OCI-LY7 (cell line): ENCODE data around the gene MINDY4. TPM values are rescaled to one million over a fixed set of nuclear protein-coding genes. Genes with fewer than 3 reads are reported as not detected.

Source experiments
- BruUV-seq: library from RNA; stranded (reverse); fragments of 400-500 nt; replicated peaks from 2 replicates; lab custom pipeline; 2021; lab: Mats Ljungman, UMichigan
- CTCF ChIA-PET: fragments of 300-600 bp; sonication (Branson Sonifier 250); formaldehyde crosslinking; loops from one replicate; lab custom pipeline; 2022; ENCODE audit warnings: antibody characterized with exemption; ENCODE audit not compliant: unreplicated experiment; lab: Charles Lee
- POLR2A ChIA-PET: fragments of 300-600 bp; sonication (Branson Sonifier 250); formaldehyde crosslinking; loops from one replicate; lab custom pipeline; 2022; ENCODE audit warnings: antibody characterized with exemption; lab: Charles Lee
- DNase-seq: peaks from one replicate; pipeline ENCODE4 v3.0.0-alpha.2; 2015; ENCODE audit warnings: low spot score
- H2AFZ ChIP-seq: fragments of 200-600 bp; sonication (generic), shearing (Covaris generic); 2 replicates; pipeline ENCODE4 v1.6.1; 2014; ENCODE audit warnings: mild to moderate bottlenecking, antibody characterized with exemption, low read length, moderate library complexity
- H3K27ac ChIP-seq: fragments of 200-600 bp; sonication (generic); 2 replicates; pipeline ENCODE4 v1.5.1; 2014; ENCODE audit warnings: mixed run types, low read depth, mild to moderate bottlenecking, moderate library complexity, low read length, inconsistent platforms; ENCODE audit not compliant: poor library complexity, severe bottlenecking
- H3K36me3 ChIP-seq: fragments of 200-600 bp; sonication (generic); 2 replicates; pipeline ENCODE4 v1.6.1; 2014; ENCODE audit warnings: mild to moderate bottlenecking, antibody characterized with exemption, low read length, moderate library complexity, mixed read lengths; ENCODE audit not compliant: insufficient read depth
- H3K4me1 ChIP-seq: fragments of 200-600 bp; sonication (generic); 2 replicates; pipeline ENCODE4 v1.5.1; 2014; ENCODE audit warnings: mild to moderate bottlenecking, low read length; ENCODE audit not compliant: insufficient read depth, poor library complexity, severe bottlenecking
- H3K4me2 ChIP-seq: fragments of 200-600 bp; sonication (generic); 2 replicates; pipeline ENCODE4 v1.6.1; 2014; ENCODE audit warnings: mild to moderate bottlenecking, low read length
- H3K4me3 ChIP-seq: fragments of 200-600 bp; sonication (generic); 2 replicates; pipeline ENCODE4 v1.5.1; 2014; ENCODE audit warnings: mild to moderate bottlenecking, low read depth, low read length; ENCODE audit not compliant: poor library complexity, severe bottlenecking
- H3K79me2 ChIP-seq: fragments of 200-600 bp; sonication (generic); 2 replicates; pipeline ENCODE4 v1.6.1; 2016; ENCODE audit warnings: low read depth, mild to moderate bottlenecking, low read length, moderate library complexity, mixed read lengths; ENCODE audit not compliant: insufficient read depth
- H3K9me2 ChIP-seq: fragments of 200-600 bp; sonication (generic); 2 replicates; pipeline ENCODE4 v1.6.1; 2016; ENCODE audit warnings: mild to moderate bottlenecking, low read length, mixed read lengths; ENCODE audit not compliant: insufficient read depth
- H3K9me3 ChIP-seq: fragments of 200-600 bp; sonication (generic); 2 replicates; pipeline ENCODE4 v1.6.1; 2014; ENCODE audit warnings: mild to moderate bottlenecking, mixed run types, low read length, mixed read lengths
- H4K20me1 ChIP-seq: fragments of 200-600 bp; sonication (generic); 2 replicates; pipeline ENCODE4 v1.6.1; 2014; ENCODE audit warnings: mild to moderate bottlenecking, antibody characterized with exemption, low read length, moderate library complexity, mixed read lengths; ENCODE audit not compliant: insufficient read depth
- CTCF ChIP-seq: fragments of 200-600 bp; sonication (generic); conservative IDR thresholded peaks from 2 replicates; pipeline ENCODE4 v1.5.1; 2014; ENCODE audit warnings: mild to moderate bottlenecking, antibody characterized with exemption, low read length, moderate library complexity, mixed read lengths
- EZH2phosphoT487 ChIP-seq: fragments of 200-600 bp; sonication (generic); IDR thresholded peaks from 2 replicates; pipeline ENCODE4 v1.6.1; 2018; ENCODE audit warnings: low read depth, borderline replicate concordance, mild to moderate bottlenecking, mixed run types, antibody characterized with exemption, low read length, moderate library complexity, mixed read lengths
- intact Hi-C: fragments of 100-400 bp; cut with micrococcal nuclease; formaldehyde crosslinking; loops from one replicate; pipeline ENCODE4 v1.10.0; 2022; ENCODE audit not compliant: unreplicated experiment
- total RNA-seq, 2 experiments: library from RNA; depleted of rRNA in 1 of 2; stranded (reverse); fragments of >200 nt in 1 of 2; shearing (Covaris generic) in 1 of 2; gene quantifications; 2 replicates each; pipeline ENCODE4 v1.2.3, GENCODE V29; 2014 to 2022

The MINDY4 gene
- total RNA-seq, 2 experiments from 2014 or later: 0.86 TPM; not detected in 1

- no peaks in the 10 kb centered on the region for H3K4me1 ChIP-seq
- no peak for DNase-seq
- H3K27ac ChIP-seq: no peak overlapping the region
- ChIA-PET POLR2A (no interaction called here), CTCF (no interaction called here)
- H3K9me2 ChIP-seq: no peaks in the 10 kb centered on the region
- no peak overlapping the region for H2AFZ ChIP-seq
- no peaks in the 10 kb centered on the region for H3K9me3 ChIP-seq
- intact Hi-C loops: no loop called here
- no TSS peak for BruUV-seq
- H3K36me3 ChIP-seq: no peaks in the 10 kb centered on the region
- H3K4me3 ChIP-seq: no peak overlapping the region
- H4K20me1 ChIP-seq: no peaks in the 10 kb centered on the region
- TF ChIP-seq EZH2phosphoT487: no peak
- no peak for TF ChIP-seq CTCF
- H3K79me2 ChIP-seq: no peaks in the 10 kb centered on the region
- H3K4me2 ChIP-seq: no peak overlapping the region
These were observed 131.9 kb downstream of the MINDY4 start for GRCh38 chr7:30903146-30903545.

GRCh38 chr7:30904561-30904960 lies 133.3 kb downstream of the MINDY4 start:
- H3K9me3 ChIP-seq: no peaks in the 10 kb centered on the region
- H3K36me3 ChIP-seq: no peaks in the 10 kb centered on the region
- H3K4me3 ChIP-seq: no peak overlapping the region
- H3K4me1 ChIP-seq: no peaks in the 10 kb centered on the region
- intact Hi-C loops: no loop called here
- ChIA-PET CTCF (no interaction called here), POLR2A (no interaction called here)
- no peak for TF ChIP-seq CTCF
- no peak for TF ChIP-seq EZH2phosphoT487
- DNase-seq: no peak
- no peaks in the 10 kb centered on the region for H4K20me1 ChIP-seq
- no peaks in the 10 kb centered on the region for H3K79me2 ChIP-seq
- no peaks in the 10 kb centered on the region for H3K9me2 ChIP-seq
- no peak overlapping the region for H3K4me2 ChIP-seq
- H2AFZ ChIP-seq: no peak overlapping the region
- BruUV-seq: no TSS peak
- H3K27ac ChIP-seq: no peak overlapping the region

GRCh38 chr7:30905078-30906012 lies 134.1 kb downstream of the MINDY4 start:
- no peaks in the 10 kb centered on the region for H3K79me2 ChIP-seq
- H3K9me3 ChIP-seq: no peaks in the 10 kb centered on the region
- no peaks in the 10 kb centered on the region for H3K4me1 ChIP-seq
- POLR2A ChIA-PET: no interaction called here
- H4K20me1 ChIP-seq: no peaks in the 10 kb centered on the region
- no peak overlapping the region for H2AFZ ChIP-seq
- intact Hi-C loops: no loop called here
- no TSS peak for BruUV-seq
- DNase-seq: no peak
- H3K36me3 ChIP-seq: no peaks in the 10 kb centered on the region
- TF ChIP-seq CTCF (no peak), EZH2phosphoT487 (no peak)
- H3K4me2 ChIP-seq: no peak overlapping the region
- no peak overlapping the region for H3K27ac ChIP-seq
- no peaks in the 10 kb centered on the region for H3K9me2 ChIP-seq
- CTCF ChIA-PET: no interaction called here
- H3K4me3 ChIP-seq: no peak overlapping the region
